SK-N-MC (cell line): Measurements from ENCODE around the gene TEPSIN.

Experiments used
- EZH2 ChIP-seq: fragments of 200-600 bp; sonication (generic); IDR thresholded peaks from one replicate; pipeline ENCODE4 v1.6.1; 2017; ENCODE audit warnings: antibody characterized with exemption
- POLR2AphosphoS5 ChIP-seq: IDR thresholded peaks from 2 replicates; pipeline ENCODE4 v1.6.1; 2012; ENCODE audit warnings: mild to moderate bottlenecking, low read depth, low read length, borderline replicate concordance

DNA sequence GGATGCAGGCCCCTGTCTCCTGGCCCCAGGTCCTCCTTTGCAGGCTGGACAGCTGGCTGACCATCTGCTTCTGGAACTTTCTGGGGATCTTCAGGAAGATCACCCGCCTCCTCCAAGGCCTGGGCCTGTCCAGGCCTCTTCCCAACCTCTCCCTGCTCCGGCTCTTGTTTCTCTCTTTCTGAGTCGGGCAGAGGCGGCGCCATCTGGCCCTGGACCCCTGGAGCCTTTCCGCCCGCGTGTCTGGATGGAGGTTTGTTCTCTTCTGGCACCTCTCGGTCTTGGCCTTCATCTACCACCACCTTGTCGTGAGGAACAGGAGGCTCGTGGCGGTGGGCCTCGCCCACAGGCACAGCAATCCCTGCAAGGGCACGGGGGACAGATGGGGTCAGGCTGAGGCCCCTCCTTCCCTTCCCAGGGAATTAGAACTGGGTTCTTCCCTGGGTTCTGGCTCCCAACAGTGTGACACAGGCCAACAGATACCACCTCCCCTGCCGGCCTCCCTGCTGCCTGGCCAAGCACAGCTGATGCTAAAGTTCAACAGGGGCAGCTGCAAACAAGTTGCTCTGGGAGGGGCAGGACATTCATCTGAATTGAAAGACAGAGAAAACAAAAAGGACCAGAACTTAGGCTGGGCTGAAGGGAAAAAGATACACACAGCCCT is 13.6 kb upstream of the TEPSIN start:
- no peak for TF ChIP-seq POLR2AphosphoS5
- no peak for TF ChIP-seq EZH2
